Duodenal mucosa (tissue), 2 donors: ENCODE results near the gene SPINK7.
"Not testable (repeated sequence)": the region's sequence is repeated elsewhere in the genome, so short reads cannot be mapped to it uniquely, and the experiment has no call there.

ENCODE experiments used
- H3K27ac ChIP-seq: one replicate; pipeline ENCODE4 v1.7.0; 2013; ENCODE audit warnings: low read depth, low read length
- H3K27me3 ChIP-seq, 2 donors: one replicate each; pipeline ENCODE4 v1.7.0; 2013; ENCODE audit warnings: low read length in 2 of 2, control low read depth in 1 of 2; ENCODE audit not compliant: insufficient read depth in 2 of 2, control insufficient read depth in 1 of 2
- H3K36me3 ChIP-seq, 2 donors: one replicate each; pipeline ENCODE4 v1.7.0; 2013; ENCODE audit warnings: low read length in 2 of 2, control low read depth in 1 of 2; ENCODE audit not compliant: insufficient read depth in 2 of 2, control insufficient read depth in 1 of 2
- H3K4me1 ChIP-seq, 2 donors: one replicate each; pipeline ENCODE4 v1.7.0; 2013; ENCODE audit warnings: low read length in 2 of 2, control low read depth in 1 of 2; ENCODE audit not compliant: insufficient read depth in 2 of 2, control insufficient read depth in 1 of 2
- H3K4me3 ChIP-seq, 2 donors: one replicate each; pipeline ENCODE4 v1.7.0; 2013; ENCODE audit warnings: low read length in 2 of 2, low read depth in 1 of 2
- H3K9ac ChIP-seq, 2 donors: one replicate each; pipeline ENCODE4 v1.7.0; 2013; ENCODE audit warnings: low read length in 2 of 2, low read depth in 1 of 2
- H3K9me3 ChIP-seq, 2 donors: one replicate each; pipeline ENCODE4 v1.7.0; 2013; ENCODE audit warnings: low read length in 2 of 2, control low read depth in 1 of 2; ENCODE audit not compliant: control insufficient read depth in 1 of 2

Gene SPINK7

GRCh38 chr5:148309746-148310145 lies 2.5 kb upstream of the SPINK7 start:
- H3K9me3 ChIP-seq, result no peaks in the 10 kb centered on the region
- no peak overlapping the region for H3K9ac ChIP-seq
- no peaks in the 10 kb centered on the region for H3K36me3 ChIP-seq
- no peaks in the 10 kb centered on the region for H3K27me3 ChIP-seq
- H3K4me3 ChIP-seq, result no peak overlapping the region
- H3K27ac ChIP-seq, result no peak overlapping the region
- H3K4me1 ChIP-seq, result no peaks in the 10 kb centered on the region

- H3K27ac ChIP-seq, result no peak overlapping the region
- no peaks in the 10 kb centered on the region for H3K27me3 ChIP-seq
- no peak overlapping the region for H3K9ac ChIP-seq
- H3K4me3 ChIP-seq, result no peak overlapping the region
- no peaks in the 10 kb centered on the region for H3K36me3 ChIP-seq
- no peaks in the 10 kb centered on the region for H3K4me1 ChIP-seq
- H3K9me3 ChIP-seq, result no peaks in the 10 kb centered on the region
These were observed 739 bp upstream of the SPINK7 start for GRCh38 chr5:148311484-148311883.

- no peaks in the 10 kb centered on the region for H3K36me3 ChIP-seq
- no peak overlapping the region for H3K9ac ChIP-seq
- H3K4me3 ChIP-seq, result no peak overlapping the region
- H3K9me3 ChIP-seq, result no peaks in the 10 kb centered on the region
- H3K27me3 ChIP-seq, result no peaks in the 10 kb centered on the region
- no peak overlapping the region for H3K27ac ChIP-seq
- H3K4me1 ChIP-seq, result no peaks in the 10 kb centered on the region
These were observed 2.0 kb downstream of the SPINK7 start for GRCh38 chr5:148314187-148314586.

- Histone ChIP-seq H3K9ac (no peak overlapping the region), H3K27ac (no peak overlapping the region), H3K4me3 (no peak overlapping the region), H3K27me3 (no peaks in the 10 kb centered on the region), H3K36me3 (no peaks in the 10 kb centered on the region), H3K9me3 (no peaks in the 10 kb centered on the region), H3K4me1 (no peaks in the 10 kb centered on the region)
These were observed 2.5 kb downstream of the SPINK7 start for GRCh38 chr5:148314731-148315130.

GRCh38 chr5:148320011-148320963 lies 8.1 kb downstream of the SPINK7 start:
- H3K27me3 ChIP-seq, H3K27ac ChIP-seq, H3K36me3 ChIP-seq, H3K9ac ChIP-seq, H3K4me1 ChIP-seq, H3K9me3 ChIP-seq: not testable (repeated sequence)
- H3K4me3 ChIP-seq, result peak overlapping the region in 1 of 2 donors; percentile 50

- Histone ChIP-seq H3K36me3 (no peaks in the 10 kb centered on the region), H3K27me3 (no peaks in the 10 kb centered on the region), H3K27ac (no peak overlapping the region), H3K9ac (no peak overlapping the region), H3K9me3 (no peaks in the 10 kb centered on the region), H3K4me1 (no peaks in the 10 kb centered on the region), H3K4me3 (no peak overlapping the region)
These were observed 21.1 kb downstream of the SPINK7 start for GRCh38 chr5:148333262-148333849.

- Histone ChIP-seq H3K4me3 (no peak within 1 kb of the TSS), H3K4me1 (no peaks in the 10 kb centered on the region), H3K9ac (no peak within 1 kb of the TSS), H3K27ac (no peak within 1 kb of the TSS), H3K9me3 (no peaks in the 10 kb centered on the region), H3K27me3 (no peaks in the 10 kb centered on the region), H3K36me3 (no peaks in the 10 kb centered on the region)
These were observed 23.0 kb downstream of the SPINK7 start, which contains the start of gene SPINK9 for GRCh38 chr5:148335259-148335658. TSS of gene SPINK9 (plus strand) at chr5:148335559. CDS start at chr5:148335614, 55 bp downstream.

GRCh38 chr5:148336704-148337435 lies 24.6 kb downstream of the SPINK7 start:
- no peak overlapping the region for H3K27ac ChIP-seq
- no peak overlapping the region for H3K9ac ChIP-seq
- H3K27me3 ChIP-seq, result no peaks in the 10 kb centered on the region
- no peaks in the 10 kb centered on the region for H3K9me3 ChIP-seq
- H3K4me1 ChIP-seq, result no peaks in the 10 kb centered on the region
- H3K36me3 ChIP-seq, result no peaks in the 10 kb centered on the region
- no peak overlapping the region for H3K4me3 ChIP-seq

- Histone ChIP-seq H3K9ac (no peak overlapping the region), H3K27me3 (no peaks in the 10 kb centered on the region), H3K4me1 (no peaks in the 10 kb centered on the region), H3K36me3 (no peaks in the 10 kb centered on the region), H3K4me3 (no peak overlapping the region), H3K27ac (no peak overlapping the region), H3K9me3 (no peaks in the 10 kb centered on the region)
These were observed 30.3 kb downstream of the SPINK7 start for GRCh38 chr5:148342371-148343045.
